Pulmonary artery endothelial cell (primary cell): Measurements from ENCODE around the gene ZNF177. TPM values are rescaled to one million over a fixed set of nuclear protein-coding genes. Genes with fewer than 3 reads are reported as not detected.

Experiments
- DNase-seq: peaks from one replicate; pipeline ENCODE4 v3.0.0-alpha.2; 2011; ENCODE audit warnings: low read depth, low spot score
- total RNA-seq: library from RNA; depleted of rRNA; stranded (reverse); fragments of >200 nt; gene quantifications from 2 replicates; pipeline ENCODE4 v1.2.3, GENCODE V29; 2014

ZNF177 gene
- total RNA-seq, 1 donor from 2014 or later = 0.40 TPM

DNA sequence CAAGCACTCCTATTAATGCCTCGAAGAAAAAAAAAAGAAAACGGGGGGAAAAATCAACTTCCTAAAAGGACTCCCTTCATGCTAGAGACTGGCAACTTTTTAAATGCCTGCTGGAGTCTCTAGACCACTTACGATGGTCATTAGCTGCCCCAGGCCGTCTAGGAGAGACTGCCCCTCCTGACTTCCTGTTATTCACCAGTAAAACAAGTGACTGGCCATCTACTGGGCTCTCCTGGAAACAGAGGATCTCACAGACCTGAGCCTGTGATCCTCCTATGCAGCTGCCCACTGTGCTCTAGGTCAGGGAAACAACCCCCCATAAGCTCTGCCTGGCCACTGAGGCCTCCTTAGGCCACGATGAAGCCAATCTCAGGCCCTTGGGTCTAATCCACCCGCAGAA, 65.1 kb downstream of the ZNF177 start:
- DNase-seq = no peak

DNA sequence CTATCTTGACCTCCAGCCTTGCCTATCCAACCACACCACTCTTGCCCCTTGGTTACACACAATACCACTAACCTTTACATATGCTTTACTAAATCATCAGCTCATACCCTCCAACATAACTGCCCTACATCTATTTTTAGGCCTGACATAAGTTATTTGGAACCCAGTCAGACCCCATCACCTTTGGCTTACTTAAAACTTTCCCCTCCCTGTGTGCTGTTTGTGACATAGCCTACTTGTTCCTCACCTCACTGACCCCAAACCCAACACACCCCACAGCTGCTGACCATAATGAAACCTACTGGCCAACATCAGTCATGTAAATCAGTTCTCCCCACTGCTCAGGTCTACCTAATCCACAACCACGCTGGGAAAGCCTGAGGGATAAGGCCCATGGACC, 67.6 kb downstream of the ZNF177 start:
- DNase-seq = no peak

DNA sequence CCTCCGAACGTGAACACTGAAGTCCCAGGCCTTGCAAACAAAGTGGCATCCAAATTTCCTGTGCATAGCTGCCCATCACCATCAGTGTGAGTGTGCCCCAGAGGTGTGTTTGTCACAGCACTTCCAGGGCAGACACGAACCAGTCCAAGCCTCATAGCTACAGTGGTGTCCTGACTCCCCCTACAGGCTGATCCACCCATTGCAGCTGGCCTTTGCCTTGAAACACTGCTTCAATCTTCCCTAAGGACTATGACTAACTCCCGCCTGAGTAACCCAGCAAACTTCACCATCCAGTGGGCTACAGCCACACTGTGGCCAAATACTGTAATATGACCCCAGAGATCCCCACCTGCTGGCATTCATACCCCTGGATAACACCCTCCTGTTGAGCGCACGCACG, 68.7 kb downstream of the ZNF177 start:
- DNase-seq = no peak

Other genes with a start within 250 kb of the ZNF177 start
- gene OR7G1, start 247.2 kb upstream of the ZNF177 start, total RNA-seq = not detected in 2 replicates
- not detected in 2 replicates for gene OR7G3, start 236.1 kb upstream of the ZNF177 start, total RNA-seq
- gene ZNF317, start 222.6 kb upstream of the ZNF177 start, total RNA-seq = 13.9 and 17.2 TPM in 2 replicates
- gene OR7D2, start 184.0 kb upstream of the ZNF177 start, total RNA-seq = not detected in 2 replicates
- not detected in 2 replicates for gene OR7D4, start 143.4 kb upstream of the ZNF177 start, total RNA-seq
- not detected in 2 replicates for gene OR7E24, start 112.1 kb upstream of the ZNF177 start, total RNA-seq
- 3.9 and 6.0 TPM in 2 replicates for gene ZNF699, start 53.2 kb upstream of the ZNF177 start, total RNA-seq
- 7.6 and 11.5 TPM in 2 replicates for gene ZNF559, start 38.8 kb upstream of the ZNF177 start, total RNA-seq
- gene ZNF266, start 72.6 kb downstream of the ZNF177 start, total RNA-seq = 10.5 and 11.3 TPM in 2 replicates
- 2.1 TPM in 1 of 2 replicates, not detected in the other for gene ZNF560, start 135.6 kb downstream of the ZNF177 start, total RNA-seq
- gene ZNF426, start 175.6 kb downstream of the ZNF177 start, total RNA-seq = 20.2 and 24.4 TPM in 2 replicates
- 35.5 and 47.3 TPM in 2 replicates for gene ZNF121, start 221.5 kb downstream of the ZNF177 start, total RNA-seq